CD14-positive monocyte (primary cell): ENCODE data around the gene NEURL4. TPM values are rescaled to one million over a fixed set of nuclear protein-coding genes. Genes with fewer than 3 reads are reported as not detected.
A peak's percentile ranks its signal among the peaks of the same experiment; 100 is the strongest.

Source experiments
- DNase-seq, 3 donors: peaks; one replicate each; pipeline ENCODE4 v3.0.0-alpha.2; 2011 to 2022
- H2AFZ ChIP-seq: 2 replicates; pipeline ENCODE4 v1.6.0; 2012; ENCODE audit warnings: mild to moderate bottlenecking, low read depth, low read length, inconsistent platforms; ENCODE audit not compliant: insufficient read depth, poor library complexity, severe bottlenecking
- H3K27ac ChIP-seq, 2 donors: 1 replicate in 1 of 2; 2 replicates in 1 of 2; pipeline ENCODE4 v1.5.1; 2012 to 2013; ENCODE audit warnings: low read length in 2 of 2, control low read depth in 1 of 2, inconsistent platforms in 1 of 2, low read depth in 1 of 2, mild to moderate bottlenecking in 1 of 2
- H3K27me3 ChIP-seq, 2 donors: one replicate each; pipeline versions ENCODE4 v1.6.0 to v1.6.1; 2011 to 2013; ENCODE audit warnings: low read length in 2 of 2; ENCODE audit not compliant: control insufficient read depth in 2 of 2, insufficient read depth in 2 of 2
- H3K36me3 ChIP-seq, 2 donors: replicated peaks in 1 of 2; 1 replicate in 1 of 2; 2 replicates in 1 of 2; pipeline versions ENCODE4 v1.5.1 to v1.6.1; 2012 to 2013; ENCODE audit warnings: low read length in 2 of 2, control low read depth in 1 of 2, inconsistent platforms in 1 of 2, mild to moderate bottlenecking in 1 of 2; ENCODE audit not compliant: insufficient read depth in 2 of 2, control insufficient read depth in 1 of 2
- H3K4me1 ChIP-seq, 2 donors: 1 replicate in 1 of 2; 2 replicates in 1 of 2; pipeline versions ENCODE4 v1.5.1 to v1.6.1; 2012 to 2013; ENCODE audit warnings: low read length in 2 of 2, control low read depth in 1 of 2, inconsistent platforms in 1 of 2, mild to moderate bottlenecking in 1 of 2, moderate library complexity in 1 of 2; ENCODE audit not compliant: insufficient read depth in 2 of 2, control insufficient read depth in 1 of 2
- H3K4me2 ChIP-seq: replicated peaks from 2 replicates; pipeline ENCODE3; 2012; ENCODE audit warnings: low read length, moderate library complexity, mild to moderate bottlenecking; ENCODE audit not compliant: poor library complexity, severe bottlenecking; ENCODE audit errors: extremely low read depth
- H3K4me3 ChIP-seq, 3 experiments: fragments of 200-600 bp in 1 of 3; sonication (generic) in 1 of 3; replicated peaks in 1 of 3; 1 replicate in 2 of 3; 2 replicates in 1 of 3; pipeline ENCODE4 v1.5.1; 2011 to 2013; ENCODE audit warnings: low read length in 3 of 3, mild to moderate bottlenecking in 3 of 3, control low read depth in 2 of 3, low read depth in 2 of 3, inconsistent platforms in 1 of 3, moderate library complexity in 1 of 3
- H3K79me2 ChIP-seq: 2 replicates; pipeline ENCODE4 v1.6.0; 2012; ENCODE audit warnings: mild to moderate bottlenecking, control low read depth, inconsistent platforms, low read length, moderate library complexity; ENCODE audit not compliant: insufficient read depth
- H3K9ac ChIP-seq: 2 replicates; pipeline ENCODE4 v1.6.0; 2017; ENCODE audit warnings: low read length, mild to moderate bottlenecking; ENCODE audit not compliant: insufficient read depth, poor library complexity, severe bottlenecking
- H3K9me3 ChIP-seq, 2 donors: replicated peaks in 1 of 2; 1 replicate in 1 of 2; 2 replicates in 1 of 2; pipeline versions ENCODE4 v1.5.1 to v1.6.1; 2012 to 2013; ENCODE audit warnings: low read length in 2 of 2, control low read depth in 1 of 2; ENCODE audit not compliant: control insufficient read depth in 1 of 2, insufficient read depth in 1 of 2
- H4K20me1 ChIP-seq: 2 replicates; pipeline ENCODE4 v1.6.0; 2012; ENCODE audit warnings: mild to moderate bottlenecking, low read length, control low read depth, moderate library complexity; ENCODE audit not compliant: insufficient read depth
- H3K27ac Mint-ChIP-seq, 7 donors: one replicate each; pipeline ENCODE4 v1.8.0; 2020; ENCODE audit warnings: mild to moderate bottlenecking in 7 of 7, mixed read lengths in 7 of 7, moderate library complexity in 6 of 7, inconsistent platforms in 2 of 7
- H3K27me3 Mint-ChIP-seq, 3 donors: one replicate each; pipeline ENCODE4 v1.8.0; 2021 to 2022; ENCODE audit warnings: low read depth in 3 of 3, mild to moderate bottlenecking in 3 of 3, mixed read lengths in 3 of 3, moderate library complexity in 3 of 3, inconsistent platforms in 1 of 3
- H3K36me3 Mint-ChIP-seq, 2 donors: one replicate each; pipeline ENCODE4 v1.8.0; 2020; ENCODE audit warnings: mixed read lengths in 2 of 2, inconsistent platforms in 1 of 2, mild to moderate bottlenecking in 1 of 2
- H3K4me1 Mint-ChIP-seq: one replicate; pipeline ENCODE4 v1.8.0; 2020; ENCODE audit warnings: mild to moderate bottlenecking, mixed read lengths
- H3K4me3 Mint-ChIP-seq, 2 donors: one replicate each; pipeline ENCODE4 v1.8.0; 2020; ENCODE audit warnings: mild to moderate bottlenecking in 2 of 2, mixed read lengths in 2 of 2, moderate library complexity in 1 of 2
- H3K9me3 Mint-ChIP-seq, 7 donors: one replicate each; pipeline ENCODE4 v1.8.0; 2020 to 2022; ENCODE audit warnings: mixed read lengths in 7 of 7, mild to moderate bottlenecking in 6 of 7, moderate library complexity in 6 of 7, inconsistent platforms in 2 of 7
- CTCF ChIP-seq: fragments of 200-600 bp; IDR thresholded peaks from one replicate; pipeline ENCODE4 v1.8.0; 2022; ENCODE audit warnings: antibody characterized with exemption, mild to moderate bottlenecking
- WGBS: methylation state at CpG from one replicate; pipeline ENCODE4 v1.1.5; 2013; ENCODE audit warnings: missing lambda C conversion rate; ENCODE audit not compliant: insufficient coverage; 5-methylcytosine and 5-hydroxymethylcytosine counted together
- intact Hi-C, 2 donors: fragments of 100-400 bp; cut with micrococcal nuclease; formaldehyde crosslinking; loops; one replicate each; pipeline versions ENCODE4 v1.15.0 to v1.15.1; 2023
- polyA plus RNA-seq, 3 donors: library from polyadenylated mRNA; depleted of rRNA in 1 of 3; unstranded in 2 of 3; stranded (reverse) in 1 of 3; fragments of 300-500 nt in 2 of 3; fragments of >200 nt in 1 of 3; fragmentation: Illumina TruSeq in 2 of 3; gene quantifications; 1 replicate in 2 of 3; 2 replicates in 1 of 3; pipeline ENCODE4 v1.2.3, GENCODE V29; 2012 to 2021

Gene NEURL4
- polyA plus RNA-seq, 3 donors = 0.35 to 42.6 (median 0.44) TPM

- peaks cover 34 to 50% of the 10 kb centered on the region in 2 donors for H3K36me3 Mint-ChIP-seq
- TF ChIP-seq CTCF = no peak
- Histone ChIP-seq H3K4me1 (peaks cover 28 to 39% of the 10 kb centered on the region in 2 donors), H3K27me3 (no peaks in the 10 kb centered on the region), H3K9ac (no peak overlapping the region), H3K4me2 (no peak overlapping the region), H3K4me3 (no peak overlapping the region), H3K36me3 (peaks cover 37 to 49% of the 10 kb centered on the region in 2 donors), H3K27ac (no peak overlapping the region), H2AFZ (no peak overlapping the region), H3K9me3 (no peaks in the 10 kb centered on the region), H4K20me1 (peaks cover 44% of the 10 kb centered on the region), H3K79me2 (no peaks in the 10 kb centered on the region)
- 95% methylated on average over 9 of the region's 19 CpGs for WGBS
- no peaks in the 10 kb centered on the region for H3K9me3 Mint-ChIP-seq
- intact Hi-C loops = no loop called here
- H3K27ac Mint-ChIP-seq = peak overlapping the region in 3 of 7 donors; percentile 9 to 81 (median 53)
- peaks cover 30% of the 10 kb centered on the region for H3K4me1 Mint-ChIP-seq
- no peaks in the 10 kb centered on the region for H3K27me3 Mint-ChIP-seq
- no peak for DNase-seq
- no peak overlapping the region for H3K4me3 Mint-ChIP-seq
Observed at GRCh38 chr17:7348478-7349242, 19.5 kb upstream of the NEURL4 start.

GRCh38 chr17:7347630-7348477, 18.7 kb upstream of the NEURL4 start:
- H3K79me2 ChIP-seq = no peaks in the 10 kb centered on the region
- TF ChIP-seq CTCF = no peak
- Mint-ChIP-seq H3K4me1 (peaks cover 24% of the 10 kb centered on the region), H3K27ac (peak overlapping the region in 1 of 7 donors; percentile 28), H3K36me3 (peaks cover 42 to 58% of the 10 kb centered on the region in 2 donors), H3K9me3 (no peaks in the 10 kb centered on the region), H3K27me3 (no peaks in the 10 kb centered on the region), H3K4me3 (no peak overlapping the region)
- DNase-seq = no peak
- H2AFZ ChIP-seq = no peak overlapping the region
- intact Hi-C loops = no loop called here
- H3K36me3 ChIP-seq = peaks cover 46 to 57% of the 10 kb centered on the region in 2 donors
- H3K9ac ChIP-seq = no peak overlapping the region
- H3K27me3 ChIP-seq = no peaks in the 10 kb centered on the region
- no peaks in the 10 kb centered on the region for H3K9me3 ChIP-seq
- H3K4me1 ChIP-seq = peaks cover 21 to 31% of the 10 kb centered on the region in 2 donors
- no peak overlapping the region for H3K4me2 ChIP-seq
- H3K4me3 ChIP-seq = no peak overlapping the region
- H3K27ac ChIP-seq = no peak overlapping the region
- WGBS = 93% methylated on average over 9 of the region's 19 CpGs
- H4K20me1 ChIP-seq = peaks cover 40% of the 10 kb centered on the region
